Measurements from ENCODE around the gene SRP9.
"Not testable (repeated sequence)": the region's sequence is repeated elsewhere in the genome, so short reads cannot be mapped to it uniquely, and the experiment has no call there.

The SRP9 gene

DNA sequence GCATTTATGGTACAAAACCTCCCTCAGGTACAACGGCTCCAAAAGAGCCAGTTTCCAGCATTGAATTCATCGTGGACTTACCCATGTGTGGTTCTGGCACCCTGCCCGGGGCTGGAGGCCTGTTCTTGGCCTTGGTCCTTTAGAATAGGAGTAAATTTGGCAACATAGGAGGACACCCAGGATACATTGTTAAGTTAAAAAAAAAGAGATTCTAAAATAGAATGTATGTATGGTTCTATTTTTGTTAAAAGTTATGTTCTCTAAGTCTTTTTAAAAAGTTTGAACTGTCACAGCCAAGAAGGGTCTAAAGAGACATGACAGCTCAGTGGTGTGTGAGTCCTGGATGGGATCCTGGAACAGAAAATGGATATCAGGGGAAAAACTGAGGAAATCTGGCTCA lies 58.2 kb downstream of the SRP9 start:
- in situ Hi-C loops (cut with MboI; ENCODE audit: low sequenced_read_pairs): no loop called here

DNA sequence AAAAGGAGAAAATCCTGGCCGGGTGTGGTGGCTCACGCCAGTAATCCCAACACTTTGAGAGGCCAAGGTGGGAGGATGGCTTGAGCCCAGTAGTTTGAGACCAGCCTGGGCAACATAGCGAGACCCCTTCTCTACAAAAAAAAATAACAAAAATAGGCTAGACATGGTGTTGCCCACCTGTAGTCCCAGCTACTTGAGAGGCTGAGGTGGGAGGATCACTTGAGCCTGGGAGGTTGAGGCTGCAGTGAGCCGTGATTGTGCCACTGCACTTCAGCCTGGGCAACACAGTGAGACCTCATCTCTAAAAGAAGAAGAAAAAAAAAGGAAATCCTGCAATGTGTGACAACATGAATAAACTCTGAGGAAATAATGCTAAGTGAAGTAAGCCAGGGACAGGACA lies 58.7 kb downstream of the SRP9 start:
- in situ Hi-C loops (cut with MboI; ENCODE audit: low sequenced_read_pairs): not testable (repeated sequence)

DNA sequence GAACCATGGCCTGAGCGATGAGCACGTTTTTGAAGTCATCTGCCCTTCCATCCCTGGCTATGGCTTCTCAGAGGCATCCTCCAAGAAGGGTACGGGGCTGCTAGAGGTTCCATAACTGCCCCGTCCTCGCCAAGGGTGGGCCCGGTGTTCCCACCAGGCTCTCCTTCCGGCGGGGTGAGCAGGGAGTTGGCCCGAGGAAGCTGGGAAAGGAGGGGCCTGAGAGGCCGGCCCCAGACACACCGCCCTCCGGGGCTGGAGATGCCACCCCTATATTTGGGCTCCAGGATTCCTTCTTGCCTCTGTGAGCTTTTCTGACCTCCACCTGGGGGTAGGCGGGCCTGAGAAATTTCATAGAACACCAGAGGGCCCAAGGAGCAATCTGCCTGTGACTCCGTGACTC lies 61.2 kb downstream of the SRP9 start:
- in situ Hi-C loops (cut with MboI; ENCODE audit: low sequenced_read_pairs): no loop called here
